ENCODE measurements around the gene CCDC144A.
"Not testable (repeated sequence)": the region's sequence is repeated elsewhere in the genome, so short reads cannot be mapped to it uniquely, and the experiment has no call there.

CCDC144A gene

GRCh38 chr17:16758177-16758576 lies 68.1 kb downstream of the CCDC144A start:
- DNase-seq: not testable (repeated sequence)

DNA sequence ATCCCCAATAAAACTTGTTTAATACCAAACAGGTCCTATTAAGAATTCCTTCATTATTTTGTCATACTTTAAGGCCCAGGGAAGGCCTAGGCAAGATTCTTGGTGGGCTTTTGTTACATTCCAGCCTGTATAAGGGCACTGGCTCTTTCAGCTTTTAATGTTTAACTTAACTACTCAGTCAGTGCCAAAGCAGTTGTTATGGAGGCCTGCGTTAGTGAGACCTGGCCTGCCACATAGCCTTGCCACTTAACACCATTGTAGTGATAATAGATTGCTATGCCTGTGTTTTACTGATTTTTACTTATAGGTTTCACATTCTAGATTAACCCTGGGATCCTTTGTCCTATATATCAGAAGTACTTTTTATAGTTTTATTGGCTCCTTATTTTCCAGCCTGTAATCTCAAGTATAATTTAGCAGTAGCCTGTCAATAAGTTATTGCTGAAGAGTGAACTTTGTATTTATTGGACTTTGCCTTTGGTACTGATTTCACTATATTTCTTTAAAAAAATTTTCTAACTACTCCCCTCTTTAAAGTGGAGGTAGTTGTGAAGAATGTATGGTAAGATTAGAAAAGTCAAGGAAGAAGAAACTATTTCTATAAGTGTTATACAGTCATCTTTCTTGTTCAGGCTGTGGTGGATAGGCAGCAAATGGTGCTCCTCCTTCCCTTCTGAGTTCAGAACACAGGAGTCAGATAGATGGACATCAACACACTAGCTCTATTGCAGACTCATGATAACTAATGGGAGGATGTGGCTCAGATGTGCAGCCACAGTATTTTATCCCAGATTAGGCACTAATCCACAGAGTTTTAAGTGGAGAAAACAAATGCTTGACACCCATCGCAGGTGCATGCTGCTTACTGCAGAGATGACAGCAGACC lies 78.5 kb downstream of the CCDC144A start:
- not testable (repeated sequence) for DNase-seq

- DNase-seq: not testable (repeated sequence)
Measured at GRCh38 chr17:16772394-16773145, 82.5 kb downstream of the CCDC144A start.

- not testable (repeated sequence) for DNase-seq
Measured at GRCh38 chr17:16773146-16773522, 83.1 kb downstream of the CCDC144A start.

GRCh38 chr17:16787851-16788250 lies 97.8 kb downstream of the CCDC144A start:
- not testable (repeated sequence) for DNase-seq

GRCh38 chr17:16788889-16789536 lies 99.0 kb downstream of the CCDC144A start:
- not testable (repeated sequence) for DNase-seq

DNA sequence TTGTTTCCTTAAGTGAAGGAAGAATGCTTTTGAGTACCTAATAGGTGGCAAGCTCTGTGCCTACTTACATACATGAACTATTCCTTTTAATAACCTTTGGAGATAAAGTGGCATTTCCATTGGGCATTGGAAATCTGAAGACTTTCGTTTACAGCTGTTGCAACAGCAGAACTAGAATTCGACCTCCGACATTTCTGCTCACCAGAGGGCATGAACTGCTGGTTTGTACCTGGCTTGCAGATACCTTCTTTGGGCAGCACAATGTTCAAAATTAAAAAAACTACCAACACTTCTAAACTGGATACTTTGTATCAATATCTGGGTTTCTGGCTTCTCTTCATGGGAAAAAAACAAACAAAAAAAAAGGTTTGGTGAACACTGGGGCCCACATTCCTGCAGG lies 99.6 kb downstream of the CCDC144A start:
- not testable (repeated sequence) for DNase-seq

DNA sequence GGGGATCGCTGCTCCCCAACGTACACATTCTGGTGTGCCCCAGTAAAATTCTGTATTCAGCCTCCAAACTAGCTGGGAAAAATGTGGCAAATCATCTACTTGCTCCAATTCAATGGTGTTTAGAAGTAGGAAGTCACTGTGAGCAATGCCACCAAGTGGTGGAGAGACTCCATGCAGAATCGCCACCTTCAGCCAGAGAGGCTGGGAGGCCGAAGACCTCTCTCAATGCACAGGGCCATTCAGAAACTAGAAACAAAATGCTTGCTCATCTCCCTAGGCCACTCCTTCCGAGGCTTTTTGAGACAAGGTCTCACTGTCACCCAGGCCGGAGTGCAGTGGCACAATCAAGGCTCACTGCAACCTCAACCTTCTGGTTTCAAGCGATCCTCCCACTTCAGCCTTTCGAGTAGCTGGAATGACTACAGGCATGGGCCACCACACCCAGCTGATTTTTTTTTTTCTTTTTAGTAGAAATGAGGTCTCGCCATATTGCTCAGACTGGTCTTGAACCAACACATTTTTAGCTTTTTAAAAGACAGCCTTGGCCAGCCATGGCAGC lies 100.4 kb downstream of the CCDC144A start:
- not testable (repeated sequence) for DNase-seq

- not testable (repeated sequence) for DNase-seq
Measured at GRCh38 chr17:16794215-16794614, 104.2 kb downstream of the CCDC144A start.

GRCh38 chr17:16795894-16796293 lies 105.9 kb downstream of the CCDC144A start:
- not testable (repeated sequence) for DNase-seq

DNA sequence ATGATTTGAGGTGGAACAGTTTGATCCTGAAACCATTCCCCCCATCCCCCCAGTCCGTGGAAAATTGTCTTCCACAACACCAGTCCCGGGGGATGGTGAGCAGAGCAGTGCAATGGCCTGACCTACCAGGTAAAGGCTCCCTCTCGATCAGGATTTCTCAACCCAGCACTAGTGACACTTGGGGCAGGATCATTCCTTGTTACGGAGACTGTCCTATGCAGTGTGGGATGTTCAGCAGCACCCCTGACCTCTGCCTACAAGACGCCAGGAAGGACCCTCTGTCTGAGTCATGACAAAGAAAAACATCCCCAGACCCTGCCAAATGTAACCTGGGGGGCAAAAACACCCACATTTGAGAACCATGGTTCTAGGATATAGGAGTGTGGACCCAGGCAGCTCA lies 114.8 kb downstream of the CCDC144A start:
- not testable (repeated sequence) for DNase-seq

- not testable (repeated sequence) for DNase-seq
Measured at GRCh38 chr17:16806599-16806998, 116.6 kb downstream of the CCDC144A start.

DNA sequence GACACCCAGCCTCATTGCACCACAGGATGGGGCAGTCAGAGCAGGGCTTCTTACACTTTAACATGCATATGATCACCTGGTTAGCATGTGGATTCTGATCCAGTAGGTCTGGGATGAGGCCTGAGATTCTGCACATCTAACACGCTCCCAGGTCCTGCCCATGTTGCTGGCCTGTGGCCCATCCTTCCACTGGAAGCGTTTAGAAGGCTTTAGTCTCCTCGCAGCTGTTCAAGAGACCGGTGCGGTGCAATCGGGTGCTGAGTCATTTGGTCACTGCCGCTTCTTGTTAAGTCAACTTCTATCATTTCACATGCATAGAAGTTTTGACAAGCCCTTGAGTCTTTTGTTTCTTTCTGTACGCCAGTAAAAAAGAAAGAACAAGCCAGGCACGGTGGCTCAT lies 117.6 kb downstream of the CCDC144A start:
- not testable (repeated sequence) for DNase-seq

DNA sequence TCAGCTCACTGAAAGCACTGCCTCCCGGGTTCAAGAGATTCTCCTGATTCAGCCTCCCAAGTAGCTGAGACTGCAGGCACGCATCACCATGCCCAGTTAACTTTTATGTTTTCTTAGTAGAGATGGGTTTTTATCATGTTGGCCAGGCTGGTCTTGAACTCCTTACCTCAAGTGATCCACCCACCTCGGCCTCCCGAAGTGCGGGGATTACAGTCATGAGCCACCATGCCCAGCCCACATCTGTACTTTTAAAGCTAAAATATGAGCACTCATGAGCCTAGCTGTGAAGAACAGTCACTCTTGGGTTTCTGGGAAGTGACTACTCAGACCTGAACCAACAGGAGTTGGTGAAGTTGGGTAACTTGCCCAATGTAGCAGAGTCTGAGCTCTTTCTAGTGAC lies 120.2 kb downstream of the CCDC144A start:
- not testable (repeated sequence) for DNase-seq

- peak; percentile 41 for DNase-seq
Measured at GRCh38 chr17:16812126-16812525, 122.1 kb downstream of the CCDC144A start.

DNA sequence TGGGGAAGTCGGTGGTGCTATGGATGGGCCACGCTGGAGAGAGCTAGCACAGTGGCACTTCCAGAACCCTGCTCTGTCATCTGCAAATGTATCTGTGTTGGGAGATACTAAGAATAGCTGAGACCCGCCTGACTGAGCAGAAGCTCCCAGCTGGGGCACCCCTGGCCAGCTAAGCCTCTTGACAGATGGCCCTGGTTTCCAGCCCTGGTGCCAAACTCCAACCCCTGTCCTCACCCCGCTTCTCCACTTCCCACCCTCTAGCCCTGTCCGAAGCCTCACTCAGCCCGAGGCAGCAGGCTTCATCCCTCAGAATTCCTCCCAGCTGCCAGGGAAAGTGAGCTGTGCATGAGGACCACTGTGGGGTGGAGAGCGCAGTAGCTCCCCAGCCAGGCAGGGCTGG lies 124.4 kb downstream of the CCDC144A start:
- DNase-seq: no peak

GRCh38 chr17:16817201-16817600 lies 127.2 kb downstream of the CCDC144A start:
- DNase-seq: no peak

- DNase-seq: not testable (repeated sequence)
Measured at GRCh38 chr17:16817940-16818339, 127.9 kb downstream of the CCDC144A start.

DNA sequence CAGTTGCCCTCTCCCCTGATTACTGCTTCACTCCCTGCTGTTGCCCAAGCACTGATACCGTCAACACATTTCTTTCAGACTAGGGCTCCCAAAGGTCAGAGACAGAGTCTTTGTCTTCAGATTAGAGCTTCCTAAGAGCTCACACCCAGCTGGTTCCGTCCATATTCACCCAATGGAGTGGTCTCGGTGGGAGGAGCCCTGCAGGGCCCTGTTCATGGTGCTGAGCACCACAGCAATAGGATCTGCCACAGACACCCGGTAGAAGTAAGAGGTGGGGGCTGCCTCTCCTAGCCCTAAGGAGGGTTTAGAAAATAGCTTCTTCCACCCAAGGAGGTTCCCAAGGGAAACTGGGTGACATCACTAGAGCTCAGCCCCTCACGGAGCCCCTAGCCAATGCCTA lies 128.3 kb downstream of the CCDC144A start:
- no peak for DNase-seq

DNA sequence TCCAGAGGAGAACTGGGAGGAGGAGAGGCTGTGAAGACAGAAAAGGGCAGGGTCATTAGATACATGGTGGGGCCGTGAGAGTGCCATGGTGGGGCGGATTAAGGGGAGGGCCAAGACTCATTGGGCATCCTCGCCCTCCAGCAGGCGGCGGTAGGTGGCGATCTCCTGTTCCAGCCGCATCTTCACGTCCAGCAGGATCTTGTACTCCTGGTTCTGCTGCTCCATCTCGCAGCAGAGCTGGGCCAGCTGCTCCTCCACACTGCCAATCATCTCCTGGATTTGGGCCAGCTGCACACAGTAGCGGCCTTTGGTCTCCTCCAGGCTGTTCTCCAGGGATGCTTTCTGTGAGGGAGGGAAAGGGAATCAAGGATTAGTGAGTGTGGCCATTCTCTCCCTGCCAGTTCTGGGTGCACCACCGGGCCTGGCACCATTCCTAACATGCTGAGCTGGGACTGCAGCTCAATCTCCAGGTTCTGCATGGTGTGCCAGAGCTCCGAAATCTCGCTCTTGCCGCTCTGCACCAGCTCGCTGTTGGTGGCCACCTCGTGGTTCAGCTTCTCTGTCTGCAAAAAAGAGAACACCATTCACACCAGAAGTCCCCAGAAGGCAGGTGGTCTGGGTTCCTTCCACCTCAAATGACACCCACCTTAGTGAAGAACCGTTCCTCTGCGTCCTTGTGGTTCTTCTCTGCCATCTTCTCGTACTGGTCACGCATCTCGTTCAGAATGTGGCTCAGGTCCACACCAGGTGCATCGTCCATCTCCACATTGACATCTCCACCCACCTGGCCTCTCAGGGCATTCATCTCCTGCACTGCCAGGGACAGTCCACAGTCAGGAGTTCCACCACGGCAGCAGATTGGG lies 129.0 kb downstream of the CCDC144A start:
- DNase-seq: no peak

DNA sequence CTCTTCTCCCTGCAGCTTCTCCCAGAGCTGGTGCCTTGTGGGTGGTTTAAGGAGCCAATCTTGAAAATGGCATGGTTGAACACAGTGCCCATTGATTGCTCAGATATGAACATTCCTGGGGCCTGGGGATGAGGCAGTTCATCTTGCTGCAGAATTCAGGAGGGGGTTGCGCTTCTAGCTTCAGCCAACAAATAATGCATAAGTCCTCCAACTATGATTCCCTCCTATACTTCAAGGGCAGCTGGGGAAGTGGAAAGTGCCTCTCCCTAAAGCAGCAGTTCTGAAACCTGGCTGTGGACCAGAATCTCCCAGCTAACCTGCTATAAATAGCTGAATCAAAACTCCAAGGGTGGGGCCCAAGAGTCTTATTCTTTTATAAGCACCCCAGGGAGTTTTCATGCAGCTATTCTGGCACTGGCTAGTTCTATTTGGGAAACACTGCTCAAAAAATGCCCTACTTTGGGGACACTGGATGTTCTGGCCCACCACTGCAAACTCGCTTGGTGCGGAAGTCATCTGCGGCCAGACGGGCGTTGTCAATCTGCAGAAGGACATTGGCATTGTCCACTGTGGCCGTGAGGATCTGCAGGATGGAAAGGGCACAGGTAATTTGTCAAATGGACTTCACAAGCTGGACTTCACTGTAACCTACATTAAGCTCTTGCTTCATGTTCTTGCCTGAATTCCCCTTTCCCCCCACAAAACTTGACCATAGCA lies 130.3 kb downstream of the CCDC144A start:
- no peak for DNase-seq

Data from activated CD4-positive, alpha-beta T cell treated with anti-CD3 and anti-CD28 coated beads for 48 hours (primary cell).